Bronchial epithelial cell (primary cell): ENCODE measurements around the gene SUCLG2. TPM values are rescaled to one million over a fixed set of nuclear protein-coding genes. Genes with fewer than 3 reads are reported as not detected.

Source experiments
- DNase-seq: peaks from one replicate; pipeline ENCODE4 v3.0.0-alpha.2; 2010; ENCODE audit warnings: low read depth
- FAIRE-seq: peaks from 2 replicates; lab custom pipeline; 2011; peaks lifted over from hg19 to GRCh38; lab: Jason Lieb, UNC
- H3K27me3 ChIP-seq: 2 replicates; pipeline ENCODE4 v1.5.1; 2011; ENCODE audit warnings: low read length; ENCODE audit not compliant: control insufficient read depth, insufficient read depth
- H3K36me3 ChIP-seq: 2 replicates; pipeline ENCODE4 v1.5.1; 2011; ENCODE audit warnings: low read length; ENCODE audit not compliant: control insufficient read depth, insufficient read depth
- H3K4me3 ChIP-seq: 2 replicates; pipeline ENCODE4 v1.5.1; 2011; ENCODE audit warnings: mild to moderate bottlenecking, low read depth, low read length, control low read depth
- total RNA-seq: library from RNA; depleted of rRNA; stranded (reverse); fragments of >200 nt; gene quantifications from 2 replicates; pipeline ENCODE4 v1.2.1, GENCODE V29; 2014
- TF ChIP-seq, protein P1 (sequence below): IDR thresholded peaks from 2 replicates; pipeline ENCODE4 v1.5.1; 2011; ENCODE audit warnings: mild to moderate bottlenecking, moderate library complexity, low read length, control low read depth, inconsistent platforms; ENCODE audit not compliant: insufficient read depth, severe bottlenecking

SUCLG2 gene
- total RNA-seq, 1 donor from 2014 or later: 42.1 TPM

DNA sequence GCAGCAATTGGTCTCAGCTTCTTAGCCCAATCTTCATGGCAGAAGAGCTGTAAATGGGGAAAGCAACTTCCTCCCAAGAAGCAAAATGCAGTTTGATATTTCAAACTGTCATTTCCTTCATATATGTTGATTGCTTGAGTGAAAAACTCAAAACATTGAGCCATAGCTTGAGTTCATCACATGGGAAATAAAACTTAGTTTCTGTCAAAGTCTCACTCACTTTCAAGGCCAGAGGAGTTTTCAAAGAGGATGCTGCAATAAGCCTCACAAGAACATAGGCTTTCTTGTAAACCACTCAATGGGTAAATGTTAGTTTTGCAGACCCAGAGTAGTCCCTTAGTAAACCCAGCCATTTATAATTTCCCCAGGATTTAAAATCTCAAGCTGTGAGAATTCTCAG, 29.1 kb upstream of the SUCLG2 start:
- DNase-seq: no peak
- FAIRE-seq: no peak
- Histone ChIP-seq H3K4me3 (no peak overlapping the region), H3K27me3 (no peaks in the 10 kb centered on the region), H3K36me3 (no peaks in the 10 kb centered on the region)
- TF ChIP-seq, protein P1, sequence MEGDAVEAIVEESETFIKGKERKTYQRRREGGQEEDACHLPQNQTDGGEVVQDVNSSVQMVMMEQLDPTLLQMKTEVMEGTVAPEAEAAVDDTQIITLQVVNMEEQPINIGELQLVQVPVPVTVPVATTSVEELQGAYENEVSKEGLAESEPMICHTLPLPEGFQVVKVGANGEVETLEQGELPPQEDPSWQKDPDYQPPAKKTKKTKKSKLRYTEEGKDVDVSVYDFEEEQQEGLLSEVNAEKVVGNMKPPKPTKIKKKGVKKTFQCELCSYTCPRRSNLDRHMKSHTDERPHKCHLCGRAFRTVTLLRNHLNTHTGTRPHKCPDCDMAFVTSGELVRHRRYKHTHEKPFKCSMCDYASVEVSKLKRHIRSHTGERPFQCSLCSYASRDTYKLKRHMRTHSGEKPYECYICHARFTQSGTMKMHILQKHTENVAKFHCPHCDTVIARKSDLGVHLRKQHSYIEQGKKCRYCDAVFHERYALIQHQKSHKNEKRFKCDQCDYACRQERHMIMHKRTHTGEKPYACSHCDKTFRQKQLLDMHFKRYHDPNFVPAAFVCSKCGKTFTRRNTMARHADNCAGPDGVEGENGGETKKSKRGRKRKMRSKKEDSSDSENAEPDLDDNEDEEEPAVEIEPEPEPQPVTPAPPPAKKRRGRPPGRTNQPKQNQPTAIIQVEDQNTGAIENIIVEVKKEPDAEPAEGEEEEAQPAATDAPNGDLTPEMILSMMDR: no peak

DNA sequence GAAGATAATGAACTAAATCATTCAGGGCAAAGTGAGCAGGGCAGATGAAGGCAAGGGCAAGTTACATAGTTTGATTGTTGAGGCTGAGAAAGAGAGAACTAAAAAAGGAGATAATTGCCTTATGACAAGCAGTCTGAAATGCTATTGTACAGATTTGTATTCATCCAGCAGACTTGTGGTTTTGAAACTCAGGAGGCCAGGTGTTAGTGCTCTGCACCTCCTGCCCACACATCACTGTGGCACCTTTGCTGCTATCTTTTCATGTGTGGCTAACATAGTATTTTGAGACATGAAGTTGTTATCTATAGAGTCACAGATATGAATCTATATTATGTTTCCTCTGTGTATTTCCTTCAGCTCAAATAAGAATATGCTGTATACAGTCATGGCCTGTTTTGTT, 24.3 kb upstream of the SUCLG2 start:
- FAIRE-seq: no peak
- TF ChIP-seq, protein P1: no peak
- no peak for DNase-seq
- Histone ChIP-seq H3K4me3 (no peak overlapping the region), H3K36me3 (no peaks in the 10 kb centered on the region), H3K27me3 (no peaks in the 10 kb centered on the region)

- no peak overlapping the region for H3K4me3 ChIP-seq
- no peaks in the 10 kb centered on the region for H3K27me3 ChIP-seq
- TF ChIP-seq, protein P1: no peak
- FAIRE-seq (no peak), DNase-seq (no peak)
- no peaks in the 10 kb centered on the region for H3K36me3 ChIP-seq
These were observed 19.6 kb upstream of the SUCLG2 start for GRCh38 chr3:67674055-67674454.

- no peak for FAIRE-seq
- TF ChIP-seq, protein P1: no peak
- H3K4me3 ChIP-seq: no peak overlapping the region
These were observed 8.3 kb upstream of the SUCLG2 start for GRCh38 chr3:67662733-67663132.

GRCh38 chr3:67661089-67661488, 6.7 kb upstream of the SUCLG2 start:
- DNase-seq: no peak
- TF ChIP-seq, protein P1: no peak
- Histone ChIP-seq H3K4me3 (no peak overlapping the region), H3K36me3 (no peaks in the 10 kb centered on the region), H3K27me3 (no peaks in the 10 kb centered on the region)
- FAIRE-seq: no peak

More at GRCh38 chr3:67662733-67663132, 8.3 kb upstream of the SUCLG2 start:
- DNase-seq: no peak
- Histone ChIP-seq H3K36me3 (no peaks in the 10 kb centered on the region), H3K27me3 (no peaks in the 10 kb centered on the region)

DNA sequence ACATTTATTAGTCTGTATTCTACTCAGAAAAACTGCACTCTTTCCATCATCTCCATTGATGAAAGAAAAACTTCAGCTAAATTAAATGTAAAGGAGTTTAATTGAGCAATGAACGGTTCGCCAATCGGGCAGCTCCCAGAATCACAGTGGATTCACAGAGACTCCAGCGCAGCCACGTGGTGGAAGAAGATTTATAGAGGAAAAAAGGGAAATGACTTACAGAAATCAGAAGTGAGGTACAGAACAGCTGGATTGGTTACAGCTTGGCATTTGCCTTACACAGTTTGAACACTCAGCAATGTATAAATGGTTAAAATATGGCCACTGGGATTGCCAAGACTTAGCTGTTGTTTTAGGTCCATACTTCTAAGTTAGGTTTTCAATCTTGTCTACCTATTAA, 2.8 kb upstream of the SUCLG2 start:
- no peak for FAIRE-seq
- no peaks in the 10 kb centered on the region for H3K27me3 ChIP-seq
- TF ChIP-seq, protein P1: no peak
- H3K36me3 ChIP-seq: no peaks in the 10 kb centered on the region
- H3K4me3 ChIP-seq: no peak overlapping the region
- DNase-seq: no peak
